Superior temporal gyrus (tissue), 1 donor: Measurements from ENCODE around the gene PNMT.

Experiments used
- DNase-seq: peaks from one replicate; pipeline ENCODE4 v3.0.0-alpha.2; 2016; ENCODE audit errors: extremely low spot score

Gene PNMT

GRCh38 chr17:39633570-39634183 is 34.6 kb upstream of the PNMT start:
- no peak for DNase-seq

- DNase-seq: peak; percentile 85
These were observed 33.8 kb upstream of the PNMT start for GRCh38 chr17:39634384-39634871.

- no peak for DNase-seq
These were observed 32.6 kb upstream of the PNMT start for GRCh38 chr17:39635614-39636176.

- no peak for DNase-seq
These were observed 31.7 kb upstream of the PNMT start for GRCh38 chr17:39636587-39636926.

GRCh38 chr17:39636927-39637736 is 31.1 kb upstream of the PNMT start, which contains the start of gene STARD3:
Gene STARD3 (plus strand): TSS chr17:39637144. CDS start chr17:39653532, 16,388 bp downstream.
- peak; percentile 86 for DNase-seq

GRCh38 chr17:39638317-39638716 is 29.9 kb upstream of the PNMT start:
- no peak for DNase-seq

- no peak for DNase-seq
These were observed 29.2 kb upstream of the PNMT start for GRCh38 chr17:39639043-39639442.

- no peak for DNase-seq
These were observed 28.4 kb upstream of the PNMT start for GRCh38 chr17:39639566-39640458.

GRCh38 chr17:39640591-39641031 is 27.6 kb upstream of the PNMT start:
- no peak for DNase-seq

GRCh38 chr17:39641097-39641496 is 27.2 kb upstream of the PNMT start:
- no peak for DNase-seq

GRCh38 chr17:39641883-39642282 is 26.4 kb upstream of the PNMT start:
- no peak for DNase-seq

- no peak for DNase-seq
These were observed 25.8 kb upstream of the PNMT start for GRCh38 chr17:39642291-39643074.

- DNase-seq: no peak
These were observed 25.0 kb upstream of the PNMT start for GRCh38 chr17:39643271-39643670.

GRCh38 chr17:39647256-39647655 is 21.0 kb upstream of the PNMT start:
- DNase-seq: no peak

GRCh38 chr17:39648616-39649366 is 19.5 kb upstream of the PNMT start:
- DNase-seq: no peak

- no peak for DNase-seq
These were observed 18.1 kb upstream of the PNMT start for GRCh38 chr17:39650121-39650579.

GRCh38 chr17:39651923-39652586 is 16.2 kb upstream of the PNMT start:
- DNase-seq: no peak

GRCh38 chr17:39652587-39653315 is 15.5 kb upstream of the PNMT start:
- DNase-seq: peak; percentile 81

GRCh38 chr17:39653316-39653661 is 15.0 kb upstream of the PNMT start:
- DNase-seq: no peak
